SK-N-SH (cell line): ENCODE data around the gene IGSF3. TPM values are rescaled to one million over a fixed set of nuclear protein-coding genes. Genes with fewer than 3 reads are reported as not detected.

Experiments used
- CTCF ChIA-PET: fragments of 300-600, 350-600 bp; formaldehyde crosslinking; extraction: SDS; loops from one replicate; lab custom pipeline; 2021; lab: Yijun Ruan, JAX
- POLR2A ChIA-PET: fragments of 350-600 bp; sonication (Branson Sonifier 250); formaldehyde crosslinking; extraction: SDS; loops from one replicate; lab custom pipeline; 2020; ENCODE audit warnings: antibody characterized with exemption, inconsistent platforms; lab: Yijun Ruan, JAX
- DNase-seq: peaks from one replicate; pipeline ENCODE4 v3.0.0; 2012
- H2AFZ ChIP-seq: fragments of 200-600 bp; sonication (generic); 2 replicates; pipeline ENCODE4 v1.8.1; 2016; ENCODE audit warnings: antibody characterized with exemption, mild to moderate bottlenecking, low read depth
- H3F3A ChIP-seq: fragments of 200-600 bp; sonication (generic); replicated peaks from 2 replicates; pipeline ENCODE3; 2016; ENCODE audit warnings: antibody characterized with exemption, mild to moderate bottlenecking; ENCODE audit not compliant: insufficient read depth
- H3K27ac ChIP-seq, 2 experiments: fragments of 200-500 bp in 1 of 2; fragments of 200-600 bp in 1 of 2; sonication (Bioruptor generic) in 1 of 2; sonication (generic), shearing (Covaris generic) in 1 of 2; 2 replicates each; pipeline versions ENCODE4 v1.5.1 to v1.6.1; 2014 to 2016; ENCODE audit warnings: low read depth in 2 of 2, inconsistent platforms in 1 of 2, low read length in 1 of 2, mild to moderate bottlenecking in 1 of 2, mixed read lengths in 1 of 2
- H3K27me3 ChIP-seq: fragments of 200-600 bp; sonication (generic), shearing (Covaris generic); 2 replicates; pipeline ENCODE4 v1.6.1; 2016; ENCODE audit warnings: mixed run types; ENCODE audit not compliant: insufficient read depth
- H3K36me3 ChIP-seq, 2 experiments: fragments of 200-500 bp in 1 of 2; fragments of 200-600 bp in 1 of 2; sonication (Bioruptor generic) in 1 of 2; sonication (generic) in 1 of 2; replicated peaks in 1 of 2; 2 replicates each; pipeline versions ENCODE3 to v1.5.1; 2014 to 2016; ENCODE audit warnings: low read length in 1 of 2, mild to moderate bottlenecking in 1 of 2; ENCODE audit not compliant: insufficient read depth in 2 of 2, control insufficient read depth in 1 of 2
- H3K4me1 ChIP-seq, 2 experiments: fragments of 200-500 bp in 1 of 2; fragments of 200-600 bp in 1 of 2; sonication (Bioruptor generic) in 1 of 2; sonication (generic), shearing (Covaris generic) in 1 of 2; 2 replicates each; pipeline versions ENCODE4 v1.5.1 to v1.6.1; 2014 to 2016; ENCODE audit warnings: low read depth in 1 of 2, low read length in 1 of 2, mixed run types in 1 of 2; ENCODE audit not compliant: insufficient read depth in 2 of 2, control insufficient read depth in 1 of 2
- H3K4me2 ChIP-seq: fragments of 200-600 bp; sonication (generic), shearing (Covaris generic); 2 replicates; pipeline ENCODE4 v1.6.1; 2017; ENCODE audit warnings: mixed run types
- H3K4me3 ChIP-seq, 2 experiments: fragments of 200-500 bp in 1 of 2; fragments of 200-600 bp in 1 of 2; sonication (Bioruptor generic) in 1 of 2; sonication (generic), shearing (Covaris generic) in 1 of 2; 2 replicates each; pipeline versions ENCODE4 v1.5.1 to v1.8.1; 2014 to 2016; ENCODE audit warnings: low read depth in 2 of 2, inconsistent platforms in 1 of 2, low read length in 1 of 2, mild to moderate bottlenecking in 1 of 2, mixed read lengths in 1 of 2, moderate library complexity in 1 of 2
- H3K79me2 ChIP-seq: fragments of 200-600 bp; sonication (generic); 2 replicates; pipeline ENCODE4 v1.8.1; 2017; ENCODE audit warnings: mild to moderate bottlenecking; ENCODE audit not compliant: insufficient read depth
- H3K9ac ChIP-seq: fragments of 200-600 bp; sonication (generic); 2 replicates; pipeline ENCODE4 v1.6.1; 2017; ENCODE audit warnings: mixed run types
- H3K9me2 ChIP-seq: fragments of 200-600 bp; sonication (generic); 2 replicates; pipeline ENCODE4 v1.6.1; 2017; ENCODE audit warnings: mixed run types
- H3K9me3 ChIP-seq: fragments of 200-600 bp; sonication (generic); 2 replicates; pipeline ENCODE4 v1.6.1; 2017; ENCODE audit warnings: mixed run types, mild to moderate bottlenecking, moderate library complexity
- H4K20me1 ChIP-seq: fragments of 200-600 bp; sonication (generic); 2 replicates; pipeline ENCODE4 v1.6.1; 2017; ENCODE audit warnings: mild to moderate bottlenecking, mixed run types; ENCODE audit not compliant: insufficient read depth
- CHD2 ChIP-seq: fragments of 150-350 bp; IDR thresholded peaks from 2 replicates; pipeline ENCODE4 v1.6.1; 2018; ENCODE audit warnings: low read length; ENCODE audit not compliant: partially characterized antibody
- EP300 ChIP-seq, 2 experiments: IDR thresholded peaks; 2 replicates each; pipeline versions ENCODE4 v1.4.0 to v1.6.1; 2012; ENCODE audit warnings: borderline replicate concordance in 1 of 2, low read depth in 1 of 2, low read length in 1 of 2
- FOXJ3 ChIP-seq: sonication (generic); formaldehyde crosslinking; IDR thresholded peaks from 2 replicates; pipeline ENCODE4 v1.5.1; 2020; ENCODE audit warnings: mild to moderate bottlenecking, missing genetic modification reagents
- GATA2 ChIP-seq: sonication (generic); formaldehyde crosslinking; IDR thresholded peaks from 2 replicates; pipeline ENCODE4 v1.5.0; 2020; ENCODE audit warnings: mild to moderate bottlenecking, missing genetic modification reagents
- MXI1 ChIP-seq: IDR thresholded peaks from 2 replicates; pipeline ENCODE4 v1.6.1; 2012; ENCODE audit warnings: mild to moderate bottlenecking, low read depth, low read length, improper control_type of control experiment
- NRF1 ChIP-seq: IDR thresholded peaks from 2 replicates; pipeline ENCODE4 v1.6.1; 2012; ENCODE audit warnings: low read depth, mild to moderate bottlenecking, low read length
- POLR2AphosphoS5 ChIP-seq: IDR thresholded peaks from 2 replicates; pipeline ENCODE4 v1.6.1; 2012; ENCODE audit warnings: low read depth, low read length
- RFX5 ChIP-seq: IDR thresholded peaks from 2 replicates; pipeline ENCODE4 v1.6.1; 2012; ENCODE audit warnings: mild to moderate bottlenecking, improper control_type of control experiment, low read length
- RXRA ChIP-seq: IDR thresholded peaks from 2 replicates; pipeline ENCODE4 v1.4.0; 2012; ENCODE audit warnings: low read depth, mild to moderate bottlenecking, borderline replicate concordance
- SIN3A ChIP-seq: IDR thresholded peaks from 2 replicates; pipeline ENCODE4 v1.6.1; 2012; ENCODE audit warnings: low read depth, mild to moderate bottlenecking, low read length, moderate library complexity, borderline replicate concordance
- SMC3 ChIP-seq: IDR thresholded peaks from 2 replicates; pipeline ENCODE4 v1.6.1; 2012; ENCODE audit warnings: low read depth, low read length, improper control_type of control experiment
- TCF12 ChIP-seq: IDR thresholded peaks from 2 replicates; pipeline ENCODE4 v1.4.0; 2012
- WGBS: methylation state at CpG from one replicate; pipeline ENCODE4 v1.1.6; 2017; ENCODE audit warnings: low lambda C conversion rate; 5-methylcytosine and 5-hydroxymethylcytosine counted together
- polyA plus RNA-seq, 3 experiments: library from polyadenylated mRNA; depleted of rRNA; stranded (reverse); fragments of >200 nt; gene quantifications; 2 replicates each; pipeline ENCODE4 v1.2.3, GENCODE V29; 2012
- TF ChIP-seq, protein P1 (sequence below): fragments of 150-350 bp; IDR thresholded peaks from 2 replicates; pipeline ENCODE4 v1.6.1; 2017; ENCODE audit warnings: antibody characterized with exemption, low read length, low read depth, borderline replicate concordance
- TF ChIP-seq, protein P2 (sequence below): IDR thresholded peaks from 2 replicates; pipeline ENCODE4 v1.4.0; 2012; ENCODE audit warnings: low read depth, borderline replicate concordance
- TF ChIP-seq, protein P3 (sequence below): IDR thresholded peaks from 2 replicates; pipeline ENCODE4; 2012
- TF ChIP-seq, protein P4 (sequence below): fragments of 150-350 bp; IDR thresholded peaks from 2 replicates; pipeline ENCODE4 v1.6.1; 2016; ENCODE audit warnings: mild to moderate bottlenecking, low read depth, low read length
- TF ChIP-seq, protein P5 (sequence below): fragments of 200-600 bp; sonication (generic); IDR thresholded peaks from 2 replicates; pipeline ENCODE4 v1.6.1; 2017; ENCODE audit warnings: antibody characterized with exemption, mild to moderate bottlenecking, moderate library complexity

IGSF3 gene
- polyA plus RNA-seq, 1 of the 3 experiments (the other 2 are of a cell fraction), result 3.0 TPM

DNA sequence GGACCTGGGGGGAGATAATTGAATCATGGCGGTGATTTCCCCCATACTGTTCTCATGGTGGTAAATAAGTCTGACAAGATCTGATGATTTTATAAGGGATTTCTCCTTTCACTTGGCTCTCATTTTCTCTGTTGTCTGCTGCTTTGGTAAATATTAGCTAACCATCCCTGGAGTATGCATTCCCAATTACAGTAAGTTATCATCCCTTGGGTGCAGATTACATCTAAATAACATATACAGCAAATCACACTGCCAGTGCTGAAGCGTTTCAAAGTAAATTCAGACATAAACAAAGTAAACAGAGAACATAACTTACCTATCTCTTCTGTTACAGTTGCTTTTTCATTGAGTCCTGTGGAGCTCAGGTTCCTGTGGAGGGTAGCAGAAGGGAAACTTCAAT, 38.6 kb upstream of the IGSF3 start:
- ChIA-PET CTCF (interaction anchor here (1.1 to 1.6 kb wide), 3 partner anchors 18 to 31 kb away, joined by 3 to 6 read pairs (median 5); no protein-coding TSS in a partner anchor), POLR2A (no interaction called here)
- DNase-seq, result no peak
- Histone ChIP-seq H3K9me2 (no peaks in the 10 kb centered on the region), H3K9ac (no peak overlapping the region), H3K36me3 (no peaks in the 10 kb centered on the region), H3K9me3 (no peaks in the 10 kb centered on the region), H3K27ac (peak overlapping the region in 1 of 2 experiments; percentile 28; a peak in 1 of 4 replicates), H4K20me1 (no peaks in the 10 kb centered on the region), H2AFZ (no peak overlapping the region), H3F3A (no peaks in the 10 kb centered on the region), H3K79me2 (no peaks in the 10 kb centered on the region), H3K4me3 (no peak overlapping the region), H3K27me3 (no peaks in the 10 kb centered on the region; the same call in 1 of the 2 replicates), H3K4me2 (no peak overlapping the region), H3K4me1 (peaks cover 0 to 37% of the 10 kb centered on the region in 2 experiments; a peak in 2 of 4 replicates)
- TF ChIP-seq, protein P1, sequence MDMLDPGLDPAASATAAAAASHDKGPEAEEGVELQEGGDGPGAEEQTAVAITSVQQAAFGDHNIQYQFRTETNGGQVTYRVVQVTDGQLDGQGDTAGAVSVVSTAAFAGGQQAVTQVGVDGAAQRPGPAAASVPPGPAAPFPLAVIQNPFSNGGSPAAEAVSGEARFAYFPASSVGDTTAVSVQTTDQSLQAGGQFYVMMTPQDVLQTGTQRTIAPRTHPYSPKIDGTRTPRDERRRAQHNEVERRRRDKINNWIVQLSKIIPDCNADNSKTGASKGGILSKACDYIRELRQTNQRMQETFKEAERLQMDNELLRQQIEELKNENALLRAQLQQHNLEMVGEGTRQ, result no peak
- TF ChIP-seq SMC3 (no peak), CHD2 (no peak), NRF1 (no peak), MXI1 (no peak), TCF12 (no peak), SIN3A (no peak), GATA2 (CRISPR knock-in tag) (no peak), EP300 (IDR thresholded peaks at IDR 0.05; ENCODE audit: borderline replicate concordance in 1 of 2, low read depth in 1 of 2, low read length in 1 of 2) (no peak), FOXJ3 (no peak), POLR2AphosphoS5 (no peak), RXRA (no peak), RFX5 (no peak)
- TF ChIP-seq, protein P2, sequence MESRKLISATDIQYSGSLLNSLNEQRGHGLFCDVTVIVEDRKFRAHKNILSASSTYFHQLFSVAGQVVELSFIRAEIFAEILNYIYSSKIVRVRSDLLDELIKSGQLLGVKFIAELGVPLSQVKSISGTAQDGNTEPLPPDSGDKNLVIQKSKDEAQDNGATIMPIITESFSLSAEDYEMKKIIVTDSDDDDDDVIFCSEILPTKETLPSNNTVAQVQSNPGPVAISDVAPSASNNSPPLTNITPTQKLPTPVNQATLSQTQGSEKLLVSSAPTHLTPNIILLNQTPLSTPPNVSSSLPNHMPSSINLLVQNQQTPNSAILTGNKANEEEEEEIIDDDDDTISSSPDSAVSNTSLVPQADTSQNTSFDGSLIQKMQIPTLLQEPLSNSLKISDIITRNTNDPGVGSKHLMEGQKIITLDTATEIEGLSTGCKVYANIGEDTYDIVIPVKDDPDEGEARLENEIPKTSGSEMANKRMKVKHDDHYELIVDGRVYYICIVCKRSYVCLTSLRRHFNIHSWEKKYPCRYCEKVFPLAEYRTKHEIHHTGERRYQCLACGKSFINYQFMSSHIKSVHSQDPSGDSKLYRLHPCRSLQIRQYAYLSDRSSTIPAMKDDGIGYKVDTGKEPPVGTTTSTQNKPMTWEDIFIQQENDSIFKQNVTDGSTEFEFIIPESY, result no peak
- TF ChIP-seq, protein P3, sequence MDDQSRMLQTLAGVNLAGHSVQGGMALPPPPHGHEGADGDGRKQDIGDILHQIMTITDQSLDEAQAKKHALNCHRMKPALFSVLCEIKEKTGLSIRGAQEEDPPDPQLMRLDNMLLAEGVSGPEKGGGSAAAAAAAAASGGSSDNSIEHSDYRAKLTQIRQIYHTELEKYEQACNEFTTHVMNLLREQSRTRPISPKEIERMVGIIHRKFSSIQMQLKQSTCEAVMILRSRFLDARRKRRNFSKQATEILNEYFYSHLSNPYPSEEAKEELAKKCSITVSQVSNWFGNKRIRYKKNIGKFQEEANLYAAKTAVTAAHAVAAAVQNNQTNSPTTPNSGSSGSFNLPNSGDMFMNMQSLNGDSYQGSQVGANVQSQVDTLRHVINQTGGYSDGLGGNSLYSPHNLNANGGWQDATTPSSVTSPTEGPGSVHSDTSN, result no peak
- TF ChIP-seq, protein P4, sequence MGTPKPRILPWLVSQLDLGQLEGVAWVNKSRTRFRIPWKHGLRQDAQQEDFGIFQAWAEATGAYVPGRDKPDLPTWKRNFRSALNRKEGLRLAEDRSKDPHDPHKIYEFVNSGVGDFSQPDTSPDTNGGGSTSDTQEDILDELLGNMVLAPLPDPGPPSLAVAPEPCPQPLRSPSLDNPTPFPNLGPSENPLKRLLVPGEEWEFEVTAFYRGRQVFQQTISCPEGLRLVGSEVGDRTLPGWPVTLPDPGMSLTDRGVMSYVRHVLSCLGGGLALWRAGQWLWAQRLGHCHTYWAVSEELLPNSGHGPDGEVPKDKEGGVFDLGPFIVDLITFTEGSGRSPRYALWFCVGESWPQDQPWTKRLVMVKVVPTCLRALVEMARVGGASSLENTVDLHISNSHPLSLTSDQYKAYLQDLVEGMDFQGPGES, result no peak
- TF ChIP-seq, protein P5, sequence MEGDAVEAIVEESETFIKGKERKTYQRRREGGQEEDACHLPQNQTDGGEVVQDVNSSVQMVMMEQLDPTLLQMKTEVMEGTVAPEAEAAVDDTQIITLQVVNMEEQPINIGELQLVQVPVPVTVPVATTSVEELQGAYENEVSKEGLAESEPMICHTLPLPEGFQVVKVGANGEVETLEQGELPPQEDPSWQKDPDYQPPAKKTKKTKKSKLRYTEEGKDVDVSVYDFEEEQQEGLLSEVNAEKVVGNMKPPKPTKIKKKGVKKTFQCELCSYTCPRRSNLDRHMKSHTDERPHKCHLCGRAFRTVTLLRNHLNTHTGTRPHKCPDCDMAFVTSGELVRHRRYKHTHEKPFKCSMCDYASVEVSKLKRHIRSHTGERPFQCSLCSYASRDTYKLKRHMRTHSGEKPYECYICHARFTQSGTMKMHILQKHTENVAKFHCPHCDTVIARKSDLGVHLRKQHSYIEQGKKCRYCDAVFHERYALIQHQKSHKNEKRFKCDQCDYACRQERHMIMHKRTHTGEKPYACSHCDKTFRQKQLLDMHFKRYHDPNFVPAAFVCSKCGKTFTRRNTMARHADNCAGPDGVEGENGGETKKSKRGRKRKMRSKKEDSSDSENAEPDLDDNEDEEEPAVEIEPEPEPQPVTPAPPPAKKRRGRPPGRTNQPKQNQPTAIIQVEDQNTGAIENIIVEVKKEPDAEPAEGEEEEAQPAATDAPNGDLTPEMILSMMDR, result no peak
- 24% methylated on average over 2 of the region's 2 CpGs for WGBS
